CD14-positive monocyte (primary cell): ENCODE measurements around the gene CHD2. TPM values are rescaled to one million over a fixed set of nuclear protein-coding genes. Genes with fewer than 3 reads are reported as not detected.

Experiments used
- DNase-seq, 3 donors: peaks; one replicate each; pipeline ENCODE4 v3.0.0-alpha.2; 2011 to 2022
- H2AFZ ChIP-seq: 2 replicates; pipeline ENCODE4 v1.6.0; 2012; ENCODE audit warnings: mild to moderate bottlenecking, low read depth, low read length, inconsistent platforms; ENCODE audit not compliant: insufficient read depth, poor library complexity, severe bottlenecking
- H3K27ac ChIP-seq, 2 donors: 1 replicate in 1 of 2; 2 replicates in 1 of 2; pipeline ENCODE4 v1.5.1; 2012 to 2013; ENCODE audit warnings: low read length in 2 of 2, control low read depth in 1 of 2, inconsistent platforms in 1 of 2, low read depth in 1 of 2, mild to moderate bottlenecking in 1 of 2
- H3K27me3 ChIP-seq, 2 donors: one replicate each; pipeline versions ENCODE4 v1.6.0 to v1.6.1; 2011 to 2013; ENCODE audit warnings: low read length in 2 of 2; ENCODE audit not compliant: control insufficient read depth in 2 of 2, insufficient read depth in 2 of 2
- H3K36me3 ChIP-seq, 2 donors: replicated peaks in 1 of 2; 1 replicate in 1 of 2; 2 replicates in 1 of 2; pipeline versions ENCODE4 v1.5.1 to v1.6.1; 2012 to 2013; ENCODE audit warnings: low read length in 2 of 2, control low read depth in 1 of 2, inconsistent platforms in 1 of 2, mild to moderate bottlenecking in 1 of 2; ENCODE audit not compliant: insufficient read depth in 2 of 2, control insufficient read depth in 1 of 2
- H3K4me1 ChIP-seq, 2 donors: 1 replicate in 1 of 2; 2 replicates in 1 of 2; pipeline versions ENCODE4 v1.5.1 to v1.6.1; 2012 to 2013; ENCODE audit warnings: low read length in 2 of 2, control low read depth in 1 of 2, inconsistent platforms in 1 of 2, mild to moderate bottlenecking in 1 of 2, moderate library complexity in 1 of 2; ENCODE audit not compliant: insufficient read depth in 2 of 2, control insufficient read depth in 1 of 2
- H3K4me2 ChIP-seq: replicated peaks from 2 replicates; pipeline ENCODE3; 2012; ENCODE audit warnings: low read length, moderate library complexity, mild to moderate bottlenecking; ENCODE audit not compliant: poor library complexity, severe bottlenecking; ENCODE audit errors: extremely low read depth
- H3K4me3 ChIP-seq, 3 experiments: fragments of 200-600 bp in 1 of 3; sonication (generic) in 1 of 3; replicated peaks in 1 of 3; 1 replicate in 2 of 3; 2 replicates in 1 of 3; pipeline ENCODE4 v1.5.1; 2011 to 2013; ENCODE audit warnings: low read length in 3 of 3, mild to moderate bottlenecking in 3 of 3, control low read depth in 2 of 3, low read depth in 2 of 3, inconsistent platforms in 1 of 3, moderate library complexity in 1 of 3
- H3K79me2 ChIP-seq: 2 replicates; pipeline ENCODE4 v1.6.0; 2012; ENCODE audit warnings: mild to moderate bottlenecking, control low read depth, inconsistent platforms, low read length, moderate library complexity; ENCODE audit not compliant: insufficient read depth
- H3K9ac ChIP-seq: 2 replicates; pipeline ENCODE4 v1.6.0; 2017; ENCODE audit warnings: low read length, mild to moderate bottlenecking; ENCODE audit not compliant: insufficient read depth, poor library complexity, severe bottlenecking
- H3K9me3 ChIP-seq, 2 donors: replicated peaks in 1 of 2; 1 replicate in 1 of 2; 2 replicates in 1 of 2; pipeline versions ENCODE4 v1.5.1 to v1.6.1; 2012 to 2013; ENCODE audit warnings: low read length in 2 of 2, control low read depth in 1 of 2; ENCODE audit not compliant: control insufficient read depth in 1 of 2, insufficient read depth in 1 of 2
- H4K20me1 ChIP-seq: 2 replicates; pipeline ENCODE4 v1.6.0; 2012; ENCODE audit warnings: mild to moderate bottlenecking, low read length, control low read depth, moderate library complexity; ENCODE audit not compliant: insufficient read depth
- H3K27ac Mint-ChIP-seq, 7 donors: one replicate each; pipeline ENCODE4 v1.8.0; 2020; ENCODE audit warnings: mild to moderate bottlenecking in 7 of 7, mixed read lengths in 7 of 7, moderate library complexity in 6 of 7, inconsistent platforms in 2 of 7
- H3K27me3 Mint-ChIP-seq, 3 donors: one replicate each; pipeline ENCODE4 v1.8.0; 2021 to 2022; ENCODE audit warnings: low read depth in 3 of 3, mild to moderate bottlenecking in 3 of 3, mixed read lengths in 3 of 3, moderate library complexity in 3 of 3, inconsistent platforms in 1 of 3
- H3K36me3 Mint-ChIP-seq, 2 donors: one replicate each; pipeline ENCODE4 v1.8.0; 2020; ENCODE audit warnings: mixed read lengths in 2 of 2, inconsistent platforms in 1 of 2, mild to moderate bottlenecking in 1 of 2
- H3K4me1 Mint-ChIP-seq: one replicate; pipeline ENCODE4 v1.8.0; 2020; ENCODE audit warnings: mild to moderate bottlenecking, mixed read lengths
- H3K4me3 Mint-ChIP-seq, 2 donors: one replicate each; pipeline ENCODE4 v1.8.0; 2020; ENCODE audit warnings: mild to moderate bottlenecking in 2 of 2, mixed read lengths in 2 of 2, moderate library complexity in 1 of 2
- H3K9me3 Mint-ChIP-seq, 7 donors: one replicate each; pipeline ENCODE4 v1.8.0; 2020 to 2022; ENCODE audit warnings: mixed read lengths in 7 of 7, mild to moderate bottlenecking in 6 of 7, moderate library complexity in 6 of 7, inconsistent platforms in 2 of 7
- WGBS: methylation state at CpG from one replicate; pipeline ENCODE4 v1.1.5; 2013; ENCODE audit warnings: missing lambda C conversion rate; ENCODE audit not compliant: insufficient coverage; 5-methylcytosine and 5-hydroxymethylcytosine counted together
- intact Hi-C, 2 donors: fragments of 100-400 bp; cut with micrococcal nuclease; formaldehyde crosslinking; loops; one replicate each; pipeline versions ENCODE4 v1.15.0 to v1.15.1; 2023
- polyA plus RNA-seq, 3 donors: library from polyadenylated mRNA; depleted of rRNA in 1 of 3; unstranded in 2 of 3; stranded (reverse) in 1 of 3; fragments of 300-500 nt in 2 of 3; fragments of >200 nt in 1 of 3; fragmentation: Illumina TruSeq in 2 of 3; gene quantifications; 1 replicate in 2 of 3; 2 replicates in 1 of 3; pipeline ENCODE4 v1.2.3, GENCODE V29; 2012 to 2021
- TF ChIP-seq, protein P1 (sequence below): fragments of 200-600 bp; IDR thresholded peaks from one replicate; pipeline ENCODE4 v1.8.0; 2022; ENCODE audit warnings: antibody characterized with exemption, mild to moderate bottlenecking

CHD2 gene
- polyA plus RNA-seq, 3 donors: 9.6 to 61.2 (median 11.4) TPM

DNA sequence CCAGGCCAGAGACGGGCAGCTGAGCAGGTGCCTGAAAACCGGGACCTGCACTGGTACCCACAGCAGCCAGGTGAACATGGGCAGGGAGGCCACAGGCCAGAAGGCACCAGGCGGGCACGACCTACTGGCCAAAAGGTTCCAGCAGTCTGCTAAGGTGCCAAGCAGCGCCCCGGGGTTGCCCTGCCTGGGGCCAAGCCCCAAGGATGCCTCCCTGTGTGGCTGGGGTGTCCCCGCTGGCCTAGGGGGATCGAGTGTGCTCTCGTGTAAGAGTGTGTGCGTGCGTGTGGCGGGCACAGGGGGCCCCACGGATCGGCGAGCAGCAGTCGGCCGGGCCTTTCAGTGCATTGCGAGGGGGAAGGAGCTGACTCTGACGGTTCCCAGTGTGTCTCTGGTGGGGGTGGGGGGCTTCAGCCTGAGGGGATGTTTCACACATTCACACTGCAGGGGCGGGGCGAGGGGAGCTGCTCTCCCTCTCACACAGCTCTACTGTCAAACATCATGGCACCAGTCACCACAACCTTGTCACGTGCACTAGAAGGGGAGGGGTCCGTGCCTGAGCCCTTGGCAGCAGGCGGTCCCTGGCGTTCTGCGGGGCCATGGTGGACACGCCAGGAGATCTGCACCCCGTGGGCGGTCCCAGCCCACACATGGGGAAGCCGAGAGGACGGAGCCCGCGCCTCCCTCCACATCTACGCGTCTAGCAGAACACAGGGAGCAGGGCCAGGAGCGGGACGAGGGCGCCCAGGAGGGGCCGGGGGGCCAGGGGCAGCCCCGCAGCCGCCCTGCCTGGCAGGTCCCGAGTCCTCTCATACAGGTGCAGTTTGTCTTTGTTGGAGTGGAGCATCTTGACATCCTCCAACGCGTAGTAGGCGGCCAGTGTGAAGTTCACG is 144.4 kb downstream of the CHD2 start:
- no peak overlapping the region for H3K27ac Mint-ChIP-seq
- TF ChIP-seq, protein P1, sequence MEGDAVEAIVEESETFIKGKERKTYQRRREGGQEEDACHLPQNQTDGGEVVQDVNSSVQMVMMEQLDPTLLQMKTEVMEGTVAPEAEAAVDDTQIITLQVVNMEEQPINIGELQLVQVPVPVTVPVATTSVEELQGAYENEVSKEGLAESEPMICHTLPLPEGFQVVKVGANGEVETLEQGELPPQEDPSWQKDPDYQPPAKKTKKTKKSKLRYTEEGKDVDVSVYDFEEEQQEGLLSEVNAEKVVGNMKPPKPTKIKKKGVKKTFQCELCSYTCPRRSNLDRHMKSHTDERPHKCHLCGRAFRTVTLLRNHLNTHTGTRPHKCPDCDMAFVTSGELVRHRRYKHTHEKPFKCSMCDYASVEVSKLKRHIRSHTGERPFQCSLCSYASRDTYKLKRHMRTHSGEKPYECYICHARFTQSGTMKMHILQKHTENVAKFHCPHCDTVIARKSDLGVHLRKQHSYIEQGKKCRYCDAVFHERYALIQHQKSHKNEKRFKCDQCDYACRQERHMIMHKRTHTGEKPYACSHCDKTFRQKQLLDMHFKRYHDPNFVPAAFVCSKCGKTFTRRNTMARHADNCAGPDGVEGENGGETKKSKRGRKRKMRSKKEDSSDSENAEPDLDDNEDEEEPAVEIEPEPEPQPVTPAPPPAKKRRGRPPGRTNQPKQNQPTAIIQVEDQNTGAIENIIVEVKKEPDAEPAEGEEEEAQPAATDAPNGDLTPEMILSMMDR: no peak
- peaks cover 3% of the 10 kb centered on the region in 2 donors for H3K9me3 ChIP-seq
- peaks cover 8 to 11% of the 10 kb centered on the region in 2 donors for H3K36me3 Mint-ChIP-seq
- peaks cover 65% of the 10 kb centered on the region for H3K4me1 Mint-ChIP-seq
- H3K4me1 ChIP-seq: peaks cover 48 to 56% of the 10 kb centered on the region in 2 donors
- H3K9me3 Mint-ChIP-seq: peaks cover 3 to 17% (median 9%) of the 10 kb centered on the region in 7 donors
- H3K36me3 ChIP-seq: no peaks in the 10 kb centered on the region
- peaks cover 6 to 17% (median 9%) of the 10 kb centered on the region in 3 donors for H3K27me3 Mint-ChIP-seq
- H3K4me3 ChIP-seq: no peak overlapping the region
- H3K27me3 ChIP-seq: peaks cover 0 to 4% of the 10 kb centered on the region in 2 donors
- no peak overlapping the region for H3K9ac ChIP-seq
- no peak for DNase-seq
- no peak overlapping the region for H3K4me2 ChIP-seq
- 89% methylated on average over 35 of the region's 46 CpGs for WGBS
- H3K4me3 Mint-ChIP-seq: no peak overlapping the region
- no peaks in the 10 kb centered on the region for H3K79me2 ChIP-seq
- no peak overlapping the region for H2AFZ ChIP-seq
- no peaks in the 10 kb centered on the region for H4K20me1 ChIP-seq
- H3K27ac ChIP-seq: no peak overlapping the region
- intact Hi-C loops: no loop called here

DNA sequence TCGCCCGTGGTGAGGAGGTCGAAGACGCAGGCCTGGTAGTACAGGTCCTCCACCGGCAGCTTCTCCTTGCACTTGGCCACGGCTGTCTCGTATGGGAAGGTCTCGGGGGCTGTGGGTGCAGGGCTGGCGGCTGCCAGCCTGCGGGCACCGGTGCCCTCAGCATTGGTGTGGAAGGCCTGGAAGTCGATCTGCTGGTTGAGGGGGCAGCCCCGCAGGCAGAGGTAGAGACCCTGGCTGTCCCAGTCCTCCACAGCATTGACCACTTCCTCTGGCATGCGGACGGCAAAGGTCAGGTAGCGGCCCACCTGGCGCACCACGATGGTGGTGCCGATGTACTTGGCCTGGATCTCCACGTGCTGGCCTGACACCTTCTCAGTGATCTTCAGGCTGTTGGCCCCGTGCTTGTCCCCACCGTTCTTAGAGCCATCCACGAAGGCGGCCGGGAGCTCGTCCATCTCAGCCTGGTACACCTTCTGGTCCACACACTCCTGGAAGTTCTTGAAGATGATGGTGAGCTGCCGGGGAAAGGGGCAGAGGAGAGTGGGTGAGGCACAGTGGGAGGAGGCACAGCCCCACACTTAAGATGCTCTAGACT is 145.2 kb downstream of the CHD2 start:
- no peak overlapping the region for H3K27ac Mint-ChIP-seq
- DNase-seq: no peak
- WGBS: 97% methylated on average over 27 of the region's 27 CpGs

More for the DNA sequence above, 145.2 kb downstream of the CHD2 start:
- Histone ChIP-seq H3K4me1 (peaks cover 41 to 48% of the 10 kb centered on the region in 2 donors), H3K4me3 (no peak overlapping the region), H3K4me2 (no peak overlapping the region), H3K27me3 (peaks cover 0 to 4% of the 10 kb centered on the region in 2 donors), H4K20me1 (no peaks in the 10 kb centered on the region), H2AFZ (no peak overlapping the region), H3K9ac (no peak overlapping the region), H3K36me3 (no peaks in the 10 kb centered on the region), H3K9me3 (peaks cover 3% of the 10 kb centered on the region in 2 donors), H3K79me2 (no peaks in the 10 kb centered on the region), H3K27ac (no peak overlapping the region)
- intact Hi-C loops: no loop called here
- TF ChIP-seq, protein P1: no peak
- Mint-ChIP-seq H3K36me3 (peaks cover 8 to 11% of the 10 kb centered on the region in 2 donors), H3K9me3 (peaks cover 3 to 15% (median 9%) of the 10 kb centered on the region in 7 donors), H3K4me3 (no peak overlapping the region), H3K4me1 (peaks cover 61% of the 10 kb centered on the region), H3K27me3 (peaks cover 6 to 17% (median 11%) of the 10 kb centered on the region in 3 donors)
